Measurements from ENCODE around the gene SRPK2.

- TF ChIP-seq EZH2 (IDR thresholded peaks at IDR 0.05) (no peak), POLR2AphosphoS5 (IDR thresholded peaks at IDR 0.05; ENCODE audit: borderline replicate concordance, low read depth, low read length) (no peak), FOXP2 (optimal IDR thresholded peaks at IDR 0.05; ENCODE audit: control extremely low read depth, extremely low read length, insufficient read depth) (no peak)
Observed at GRCh38 chr7:105187302-105188169, 201.2 kb downstream of the SRPK2 start.

All from SK-N-MC (cell line).